WTC11 (cell line): Measurements from ENCODE around the gene RSPO3. TPM values are rescaled to one million over a fixed set of nuclear protein-coding genes. Genes with fewer than 3 reads are reported as not detected.
"Not testable (repeated sequence)": the region's sequence is repeated elsewhere in the genome, so short reads cannot be mapped to it uniquely, and the experiment has no call there.

Experiments used
- ATAC-seq: fragments of 200-7000 bp; cut with Tn5 transposase; 2 replicates; pipeline ENCODE4 v1.10.0; 2021; ENCODE audit warnings: mild to moderate bottlenecking, moderate library complexity
- CTCF ChIA-PET: fragments of 300-600 bp; sonication (Branson Sonifier 250); formaldehyde crosslinking; loops from one replicate; lab custom pipeline; 2021; ENCODE audit warnings: antibody characterized with exemption; lab: Charles Lee
- POLR2A ChIA-PET: fragments of 350-600 bp; sonication (Branson Sonifier 250); formaldehyde crosslinking; loops from one replicate; lab custom pipeline; 2021; ENCODE audit warnings: antibody characterized with exemption; lab: Charles Lee
- DNase-seq: peaks from one replicate; pipeline ENCODE4 v3.0.0; 2021; ENCODE audit warnings: low spot score
- H3K27ac Mint-ChIP-seq: 2 replicates; pipeline ENCODE4 v1.8.0; 2021; ENCODE audit warnings: mixed read lengths
- H3K27me3 Mint-ChIP-seq: 2 replicates; pipeline ENCODE4 v1.8.0; 2021; ENCODE audit warnings: low read depth, mild to moderate bottlenecking, moderate library complexity, mixed read lengths
- H3K36me3 Mint-ChIP-seq: 2 replicates; pipeline ENCODE4 v1.8.0; 2021; ENCODE audit warnings: mixed read lengths
- H3K4me1 Mint-ChIP-seq: 2 replicates; pipeline ENCODE4 v1.8.0; 2022; ENCODE audit warnings: mixed read lengths
- H3K4me3 Mint-ChIP-seq: 2 replicates; pipeline ENCODE4 v1.8.0; 2021; ENCODE audit warnings: mild to moderate bottlenecking, moderate library complexity, mixed read lengths
- H3K9me3 Mint-ChIP-seq: 2 replicates; pipeline ENCODE4 v1.8.0; 2021; ENCODE audit warnings: mixed read lengths
- IRF2 ChIP-seq: sonication (generic); formaldehyde crosslinking; IDR thresholded peaks from 2 replicates; pipeline ENCODE4 v1.8.0; 2022; ENCODE audit warnings: low read depth, missing genetic modification reagents, borderline replicate concordance
- NFE2L1 ChIP-seq: sonication (generic); formaldehyde crosslinking; IDR thresholded peaks from 2 replicates; pipeline ENCODE4 v1.8.1; 2023; ENCODE audit warnings: missing genetic modification reagents
- total RNA-seq: library from RNA; stranded (reverse); gene quantifications from 3 replicates; pipeline ENCODE4 v1.2.3, GENCODE V29; 2021
- TF ChIP-seq, protein P1 (sequence below): sonication (generic); formaldehyde crosslinking; IDR thresholded peaks from 2 replicates; pipeline ENCODE4 v1.8.0; 2022; ENCODE audit warnings: mild to moderate bottlenecking, missing genetic modification reagents
- TF ChIP-seq, protein P2 (sequence below): sonication (generic); formaldehyde crosslinking; IDR thresholded peaks from 2 replicates; pipeline ENCODE4 v1.8.0; 2023; ENCODE audit warnings: missing genetic modification reagents
- TF ChIP-seq, protein P3 (sequence below): sonication (generic); formaldehyde crosslinking; IDR thresholded peaks from 2 replicates; pipeline ENCODE4 v1.8.1; 2023; ENCODE audit warnings: mild to moderate bottlenecking, missing genetic modification reagents, moderate library complexity
- TF ChIP-seq, protein P4 (sequence below): fragments of 250-450 bp; sonication (Bioruptor Pico); conservative IDR thresholded peaks from 2 replicates; pipeline ENCODE4 v1.9.0; 2021; ENCODE audit warnings: mild to moderate bottlenecking
- TF ChIP-seq, protein P5 (sequence below): sonication (generic); formaldehyde crosslinking; IDR thresholded peaks from 2 replicates; pipeline ENCODE4 v1.8.0; 2022; ENCODE audit warnings: missing genetic modification reagents
- TF ChIP-seq, protein P6 (sequence below): sonication (generic); formaldehyde crosslinking; IDR thresholded peaks from 2 replicates; pipeline ENCODE4 v1.8.0; 2022; ENCODE audit warnings: mild to moderate bottlenecking, missing genetic modification reagents
- TF ChIP-seq, protein P7 (sequence below): sonication (generic); formaldehyde crosslinking; IDR thresholded peaks from 2 replicates; pipeline ENCODE4 v1.8.1; 2023; ENCODE audit warnings: mild to moderate bottlenecking, moderate library complexity, missing genetic modification reagents

RSPO3 gene
- total RNA-seq, 1 experiment from 2014 or later: not detected

DNA sequence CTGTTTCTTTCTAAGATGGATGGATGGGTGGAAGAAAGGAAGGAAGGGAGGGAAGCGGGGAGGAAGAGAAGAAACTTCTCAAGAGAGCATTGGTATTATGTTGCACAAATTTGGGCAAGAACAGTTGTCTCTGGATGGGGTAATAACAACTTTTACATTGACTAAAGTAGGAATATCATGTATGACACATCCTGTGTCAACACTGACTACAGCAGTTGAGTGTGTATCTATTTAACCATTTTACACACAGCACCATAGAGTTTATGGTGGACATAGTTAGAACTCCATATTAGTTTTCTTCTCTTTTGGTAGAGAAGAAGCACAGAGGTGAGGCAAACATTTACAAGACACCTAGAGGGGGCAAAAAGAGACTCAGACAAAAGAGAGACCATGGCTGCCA is 103.9 kb downstream of the RSPO3 start (continued):
- TF ChIP-seq, protein P1, sequence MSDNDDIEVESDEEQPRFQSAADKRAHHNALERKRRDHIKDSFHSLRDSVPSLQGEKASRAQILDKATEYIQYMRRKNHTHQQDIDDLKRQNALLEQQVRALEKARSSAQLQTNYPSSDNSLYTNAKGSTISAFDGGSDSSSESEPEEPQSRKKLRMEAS (CRISPR knock-in tag): no peak
- TF ChIP-seq, protein P2, sequence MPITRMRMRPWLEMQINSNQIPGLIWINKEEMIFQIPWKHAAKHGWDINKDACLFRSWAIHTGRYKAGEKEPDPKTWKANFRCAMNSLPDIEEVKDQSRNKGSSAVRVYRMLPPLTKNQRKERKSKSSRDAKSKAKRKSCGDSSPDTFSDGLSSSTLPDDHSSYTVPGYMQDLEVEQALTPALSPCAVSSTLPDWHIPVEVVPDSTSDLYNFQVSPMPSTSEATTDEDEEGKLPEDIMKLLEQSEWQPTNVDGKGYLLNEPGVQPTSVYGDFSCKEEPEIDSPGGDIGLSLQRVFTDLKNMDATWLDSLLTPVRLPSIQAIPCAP: no peak
- TF ChIP-seq, protein P3, sequence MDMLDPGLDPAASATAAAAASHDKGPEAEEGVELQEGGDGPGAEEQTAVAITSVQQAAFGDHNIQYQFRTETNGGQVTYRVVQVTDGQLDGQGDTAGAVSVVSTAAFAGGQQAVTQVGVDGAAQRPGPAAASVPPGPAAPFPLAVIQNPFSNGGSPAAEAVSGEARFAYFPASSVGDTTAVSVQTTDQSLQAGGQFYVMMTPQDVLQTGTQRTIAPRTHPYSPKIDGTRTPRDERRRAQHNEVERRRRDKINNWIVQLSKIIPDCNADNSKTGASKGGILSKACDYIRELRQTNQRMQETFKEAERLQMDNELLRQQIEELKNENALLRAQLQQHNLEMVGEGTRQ (CRISPR knock-in tag): no peak
- TF ChIP-seq, protein P4, sequence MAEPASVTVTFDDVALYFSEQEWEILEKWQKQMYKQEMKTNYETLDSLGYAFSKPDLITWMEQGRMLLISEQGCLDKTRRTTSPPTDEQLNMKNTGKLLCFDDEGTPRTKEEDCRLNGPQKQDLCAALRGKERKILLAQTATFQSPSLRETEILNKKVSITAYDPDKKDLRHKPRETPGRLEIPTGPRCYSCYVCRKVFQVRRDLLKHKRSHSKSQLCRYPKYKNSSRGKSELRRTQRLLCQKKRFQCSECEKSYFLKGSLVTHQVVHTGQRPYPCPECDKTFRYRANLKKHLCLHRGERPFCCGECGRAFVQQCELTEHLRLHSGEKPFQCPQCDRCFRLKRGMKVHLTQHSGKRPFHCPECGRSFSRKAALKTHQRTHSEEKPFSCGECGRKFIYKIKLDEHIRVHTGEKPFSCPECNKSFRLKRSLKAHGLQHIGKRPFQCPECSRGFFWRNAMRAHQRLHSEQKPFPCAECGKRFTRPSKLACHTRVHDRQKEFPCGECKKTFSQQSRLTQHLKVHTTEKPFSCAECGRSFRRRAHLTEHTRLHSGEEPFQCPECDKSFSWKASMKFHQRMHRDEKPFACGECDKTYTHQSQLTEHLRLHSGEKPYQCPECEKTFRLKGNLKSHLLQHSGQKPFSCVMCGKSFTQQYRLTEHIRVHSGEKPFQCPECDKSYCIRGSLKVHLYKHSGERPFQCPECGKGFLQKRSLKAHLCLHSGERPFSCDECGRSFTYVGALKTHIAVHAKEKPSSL (CRISPR knock-in tag): no peak
- TF ChIP-seq NFE2L1: no peak

DNA sequence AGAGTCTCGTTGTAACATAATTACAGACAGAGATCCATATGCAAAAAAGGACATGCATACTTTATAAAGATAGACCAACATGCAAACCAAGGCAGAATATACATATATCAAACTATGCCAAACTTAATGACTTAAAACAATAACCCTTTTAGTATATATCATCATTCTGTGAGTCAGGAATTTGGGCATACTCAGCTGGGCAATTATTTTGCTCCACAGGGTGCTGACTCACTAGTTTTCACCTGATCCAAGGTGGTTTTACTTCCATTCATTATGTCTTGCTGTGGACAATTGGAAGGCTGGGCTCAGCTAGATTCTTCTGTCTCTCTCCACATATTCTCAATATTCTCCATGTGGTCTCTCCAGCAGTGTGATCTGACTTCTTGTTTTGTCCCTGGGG is 107.0 kb downstream of the RSPO3 start:
- no peak overlapping the region for H3K27ac Mint-ChIP-seq
- CTCF ChIA-PET: no interaction called here
- no peaks in the 10 kb centered on the region for H3K36me3 Mint-ChIP-seq
- ATAC-seq: no peak
- H3K4me1 Mint-ChIP-seq: no peaks in the 10 kb centered on the region
- no peak for DNase-seq
- TF ChIP-seq, protein P5, sequence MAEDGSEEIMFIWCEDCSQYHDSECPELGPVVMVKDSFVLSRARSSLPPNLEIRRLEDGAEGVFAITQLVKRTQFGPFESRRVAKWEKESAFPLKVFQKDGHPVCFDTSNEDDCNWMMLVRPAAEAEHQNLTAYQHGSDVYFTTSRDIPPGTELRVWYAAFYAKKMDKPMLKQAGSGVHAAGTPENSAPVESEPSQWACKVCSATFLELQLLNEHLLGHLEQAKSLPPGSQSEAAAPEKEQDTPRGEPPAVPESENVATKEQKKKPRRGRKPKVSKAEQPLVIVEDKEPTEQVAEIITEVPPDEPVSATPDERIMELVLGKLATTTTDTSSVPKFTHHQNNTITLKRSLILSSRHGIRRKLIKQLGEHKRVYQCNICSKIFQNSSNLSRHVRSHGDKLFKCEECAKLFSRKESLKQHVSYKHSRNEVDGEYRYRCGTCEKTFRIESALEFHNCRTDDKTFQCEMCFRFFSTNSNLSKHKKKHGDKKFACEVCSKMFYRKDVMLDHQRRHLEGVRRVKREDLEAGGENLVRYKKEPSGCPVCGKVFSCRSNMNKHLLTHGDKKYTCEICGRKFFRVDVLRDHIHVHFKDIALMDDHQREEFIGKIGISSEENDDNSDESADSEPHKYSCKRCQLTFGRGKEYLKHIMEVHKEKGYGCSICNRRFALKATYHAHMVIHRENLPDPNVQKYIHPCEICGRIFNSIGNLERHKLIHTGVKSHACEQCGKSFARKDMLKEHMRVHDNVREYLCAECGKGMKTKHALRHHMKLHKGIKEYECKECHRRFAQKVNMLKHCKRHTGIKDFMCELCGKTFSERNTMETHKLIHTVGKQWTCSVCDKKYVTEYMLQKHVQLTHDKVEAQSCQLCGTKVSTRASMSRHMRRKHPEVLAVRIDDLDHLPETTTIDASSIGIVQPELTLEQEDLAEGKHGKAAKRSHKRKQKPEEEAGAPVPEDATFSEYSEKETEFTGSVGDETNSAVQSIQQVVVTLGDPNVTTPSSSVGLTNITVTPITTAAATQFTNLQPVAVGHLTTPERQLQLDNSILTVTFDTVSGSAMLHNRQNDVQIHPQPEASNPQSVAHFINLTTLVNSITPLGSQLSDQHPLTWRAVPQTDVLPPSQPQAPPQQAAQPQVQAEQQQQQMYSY (CRISPR knock-in tag): no peak
- TF ChIP-seq, protein P6, sequence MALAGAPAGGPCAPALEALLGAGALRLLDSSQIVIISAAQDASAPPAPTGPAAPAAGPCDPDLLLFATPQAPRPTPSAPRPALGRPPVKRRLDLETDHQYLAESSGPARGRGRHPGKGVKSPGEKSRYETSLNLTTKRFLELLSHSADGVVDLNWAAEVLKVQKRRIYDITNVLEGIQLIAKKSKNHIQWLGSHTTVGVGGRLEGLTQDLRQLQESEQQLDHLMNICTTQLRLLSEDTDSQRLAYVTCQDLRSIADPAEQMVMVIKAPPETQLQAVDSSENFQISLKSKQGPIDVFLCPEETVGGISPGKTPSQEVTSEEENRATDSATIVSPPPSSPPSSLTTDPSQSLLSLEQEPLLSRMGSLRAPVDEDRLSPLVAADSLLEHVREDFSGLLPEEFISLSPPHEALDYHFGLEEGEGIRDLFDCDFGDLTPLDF (CRISPR knock-in tag): no peak
- TF ChIP-seq IRF2 (CRISPR knock-in tag): no peak
- TF ChIP-seq, protein P7, sequence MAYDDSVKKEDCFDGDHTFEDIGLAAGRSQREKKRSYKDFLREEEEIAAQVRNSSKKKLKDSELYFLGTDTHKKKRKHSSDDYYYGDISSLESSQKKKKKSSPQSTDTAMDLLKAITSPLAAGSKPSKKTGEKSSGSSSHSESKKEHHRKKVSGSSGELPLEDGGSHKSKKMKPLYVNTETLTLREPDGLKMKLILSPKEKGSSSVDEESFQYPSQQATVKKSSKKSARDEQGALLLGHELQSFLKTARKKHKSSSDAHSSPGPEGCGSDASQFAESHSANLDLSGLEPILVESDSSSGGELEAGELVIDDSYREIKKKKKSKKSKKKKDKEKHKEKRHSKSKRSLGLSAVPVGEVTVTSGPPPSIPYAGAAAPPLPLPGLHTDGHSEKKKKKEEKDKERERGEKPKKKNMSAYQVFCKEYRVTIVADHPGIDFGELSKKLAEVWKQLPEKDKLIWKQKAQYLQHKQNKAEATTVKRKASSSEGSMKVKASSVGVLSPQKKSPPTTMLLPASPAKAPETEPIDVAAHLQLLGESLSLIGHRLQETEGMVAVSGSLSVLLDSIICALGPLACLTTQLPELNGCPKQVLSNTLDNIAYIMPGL: no peak
- TF ChIP-seq, all 79 proteins: peak for 0
- H3K4me3 Mint-ChIP-seq: no peak overlapping the region
- POLR2A ChIA-PET: no interaction called here
- peaks cover 13% of the 10 kb centered on the region for H3K9me3 Mint-ChIP-seq
- H3K27me3 Mint-ChIP-seq: no peaks in the 10 kb centered on the region; the same call in 1 of the 2 replicates

DNA sequence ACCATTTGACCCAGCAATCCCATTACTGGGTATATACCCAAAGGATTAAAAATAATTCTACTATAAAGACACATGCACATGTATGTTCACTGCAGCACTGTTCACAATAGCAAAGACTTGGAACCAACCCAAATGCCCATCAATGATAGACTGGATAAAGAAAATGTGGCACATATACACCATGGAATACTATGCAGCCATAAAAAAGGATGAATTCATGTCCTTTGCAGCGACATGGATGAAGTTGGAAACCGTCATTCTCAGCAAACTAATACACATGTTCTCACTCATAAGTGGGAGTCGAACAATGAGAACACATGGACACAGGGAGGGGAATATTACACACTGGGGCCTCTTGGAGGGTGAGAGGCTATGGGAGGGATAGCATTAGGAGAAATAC is 115.3 kb downstream of the RSPO3 start:
- ATAC-seq, H3K4me1 Mint-ChIP-seq, DNase-seq, H3K4me3 Mint-ChIP-seq, CTCF ChIA-PET, POLR2A ChIA-PET, H3K27ac Mint-ChIP-seq, H3K36me3 Mint-ChIP-seq, H3K27me3 Mint-ChIP-seq: not testable (repeated sequence)
- H3K9me3 Mint-ChIP-seq: peaks cover 59% of the 10 kb centered on the region
